ENCODE results near the gene FCHO1. TPM values are rescaled to one million over a fixed set of nuclear protein-coding genes. Genes with fewer than 3 reads are reported as not detected.

FCHO1 gene
- total and polyA plus RNA-seq, 2 experiments from 2014 or later: 18.5 to 42.3 TPM

DNA sequence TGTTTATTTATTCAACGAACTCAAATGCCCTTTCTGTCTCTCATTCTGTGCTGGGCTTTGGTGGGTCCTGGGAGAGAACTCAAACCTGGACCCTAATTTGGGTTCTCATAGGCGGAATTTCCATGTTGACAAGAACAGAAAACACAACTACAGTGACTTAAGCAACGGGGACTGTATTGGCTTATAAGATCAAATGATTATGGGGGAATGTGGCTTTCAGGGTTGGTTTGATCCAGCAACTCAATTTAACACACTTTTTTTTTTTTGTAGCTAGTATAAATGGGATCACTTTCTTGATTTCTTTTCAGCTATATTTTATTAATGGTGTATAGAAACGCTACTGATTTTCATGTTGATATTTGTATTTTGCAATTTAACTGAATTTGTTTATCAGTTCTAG, 9.9 kb downstream of the FCHO1 start:
- TF ChIP-seq CREB1 (CRISPR knock-in tag; IDR thresholded peaks at IDR 0.05; ENCODE audit: low read depth): no peak
- no peak for TF ChIP-seq JUNB (IDR thresholded peaks at IDR 0.05; ENCODE audit: unreplicated experiment)
- no peak for TF ChIP-seq ZNF331 (CRISPR knock-in tag; IDR thresholded peaks at IDR 0.05; ENCODE audit: low read depth)
- TF ChIP-seq, protein P1, sequence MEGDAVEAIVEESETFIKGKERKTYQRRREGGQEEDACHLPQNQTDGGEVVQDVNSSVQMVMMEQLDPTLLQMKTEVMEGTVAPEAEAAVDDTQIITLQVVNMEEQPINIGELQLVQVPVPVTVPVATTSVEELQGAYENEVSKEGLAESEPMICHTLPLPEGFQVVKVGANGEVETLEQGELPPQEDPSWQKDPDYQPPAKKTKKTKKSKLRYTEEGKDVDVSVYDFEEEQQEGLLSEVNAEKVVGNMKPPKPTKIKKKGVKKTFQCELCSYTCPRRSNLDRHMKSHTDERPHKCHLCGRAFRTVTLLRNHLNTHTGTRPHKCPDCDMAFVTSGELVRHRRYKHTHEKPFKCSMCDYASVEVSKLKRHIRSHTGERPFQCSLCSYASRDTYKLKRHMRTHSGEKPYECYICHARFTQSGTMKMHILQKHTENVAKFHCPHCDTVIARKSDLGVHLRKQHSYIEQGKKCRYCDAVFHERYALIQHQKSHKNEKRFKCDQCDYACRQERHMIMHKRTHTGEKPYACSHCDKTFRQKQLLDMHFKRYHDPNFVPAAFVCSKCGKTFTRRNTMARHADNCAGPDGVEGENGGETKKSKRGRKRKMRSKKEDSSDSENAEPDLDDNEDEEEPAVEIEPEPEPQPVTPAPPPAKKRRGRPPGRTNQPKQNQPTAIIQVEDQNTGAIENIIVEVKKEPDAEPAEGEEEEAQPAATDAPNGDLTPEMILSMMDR (conservative IDR thresholded peaks at IDR 0.05; ENCODE audit: low read depth in 2 of 2): no peak
- no peak for TF ChIP-seq ETS1 (IDR thresholded peaks at IDR 0.05)
- TF ChIP-seq EZH2 (IDR thresholded peaks at IDR 0.05; ENCODE audit: low read depth, unreplicated experiment): no peak
- TF ChIP-seq ZNF114 (CRISPR knock-in tag; IDR thresholded peaks at IDR 0.05): no peak
- TF ChIP-seq, protein P2, sequence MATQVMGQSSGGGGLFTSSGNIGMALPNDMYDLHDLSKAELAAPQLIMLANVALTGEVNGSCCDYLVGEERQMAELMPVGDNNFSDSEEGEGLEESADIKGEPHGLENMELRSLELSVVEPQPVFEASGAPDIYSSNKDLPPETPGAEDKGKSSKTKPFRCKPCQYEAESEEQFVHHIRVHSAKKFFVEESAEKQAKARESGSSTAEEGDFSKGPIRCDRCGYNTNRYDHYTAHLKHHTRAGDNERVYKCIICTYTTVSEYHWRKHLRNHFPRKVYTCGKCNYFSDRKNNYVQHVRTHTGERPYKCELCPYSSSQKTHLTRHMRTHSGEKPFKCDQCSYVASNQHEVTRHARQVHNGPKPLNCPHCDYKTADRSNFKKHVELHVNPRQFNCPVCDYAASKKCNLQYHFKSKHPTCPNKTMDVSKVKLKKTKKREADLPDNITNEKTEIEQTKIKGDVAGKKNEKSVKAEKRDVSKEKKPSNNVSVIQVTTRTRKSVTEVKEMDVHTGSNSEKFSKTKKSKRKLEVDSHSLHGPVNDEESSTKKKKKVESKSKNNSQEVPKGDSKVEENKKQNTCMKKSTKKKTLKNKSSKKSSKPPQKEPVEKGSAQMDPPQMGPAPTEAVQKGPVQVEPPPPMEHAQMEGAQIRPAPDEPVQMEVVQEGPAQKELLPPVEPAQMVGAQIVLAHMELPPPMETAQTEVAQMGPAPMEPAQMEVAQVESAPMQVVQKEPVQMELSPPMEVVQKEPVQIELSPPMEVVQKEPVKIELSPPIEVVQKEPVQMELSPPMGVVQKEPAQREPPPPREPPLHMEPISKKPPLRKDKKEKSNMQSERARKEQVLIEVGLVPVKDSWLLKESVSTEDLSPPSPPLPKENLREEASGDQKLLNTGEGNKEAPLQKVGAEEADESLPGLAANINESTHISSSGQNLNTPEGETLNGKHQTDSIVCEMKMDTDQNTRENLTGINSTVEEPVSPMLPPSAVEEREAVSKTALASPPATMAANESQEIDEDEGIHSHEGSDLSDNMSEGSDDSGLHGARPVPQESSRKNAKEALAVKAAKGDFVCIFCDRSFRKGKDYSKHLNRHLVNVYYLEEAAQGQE (IDR thresholded peaks at IDR 0.05; ENCODE audit: unreplicated experiment): no peak
- no peak for TF ChIP-seq STAT1 (IDR thresholded peaks at IDR 0.05; ENCODE audit: unreplicated experiment)
- no peak for TF ChIP-seq EZH2phosphoT487 (IDR thresholded peaks at IDR 0.05; ENCODE audit: unreplicated experiment)
- no peak for TF ChIP-seq POLR2AphosphoS5 (IDR thresholded peaks at IDR 0.05; ENCODE audit: low read depth)
- TF ChIP-seq, protein P3, sequence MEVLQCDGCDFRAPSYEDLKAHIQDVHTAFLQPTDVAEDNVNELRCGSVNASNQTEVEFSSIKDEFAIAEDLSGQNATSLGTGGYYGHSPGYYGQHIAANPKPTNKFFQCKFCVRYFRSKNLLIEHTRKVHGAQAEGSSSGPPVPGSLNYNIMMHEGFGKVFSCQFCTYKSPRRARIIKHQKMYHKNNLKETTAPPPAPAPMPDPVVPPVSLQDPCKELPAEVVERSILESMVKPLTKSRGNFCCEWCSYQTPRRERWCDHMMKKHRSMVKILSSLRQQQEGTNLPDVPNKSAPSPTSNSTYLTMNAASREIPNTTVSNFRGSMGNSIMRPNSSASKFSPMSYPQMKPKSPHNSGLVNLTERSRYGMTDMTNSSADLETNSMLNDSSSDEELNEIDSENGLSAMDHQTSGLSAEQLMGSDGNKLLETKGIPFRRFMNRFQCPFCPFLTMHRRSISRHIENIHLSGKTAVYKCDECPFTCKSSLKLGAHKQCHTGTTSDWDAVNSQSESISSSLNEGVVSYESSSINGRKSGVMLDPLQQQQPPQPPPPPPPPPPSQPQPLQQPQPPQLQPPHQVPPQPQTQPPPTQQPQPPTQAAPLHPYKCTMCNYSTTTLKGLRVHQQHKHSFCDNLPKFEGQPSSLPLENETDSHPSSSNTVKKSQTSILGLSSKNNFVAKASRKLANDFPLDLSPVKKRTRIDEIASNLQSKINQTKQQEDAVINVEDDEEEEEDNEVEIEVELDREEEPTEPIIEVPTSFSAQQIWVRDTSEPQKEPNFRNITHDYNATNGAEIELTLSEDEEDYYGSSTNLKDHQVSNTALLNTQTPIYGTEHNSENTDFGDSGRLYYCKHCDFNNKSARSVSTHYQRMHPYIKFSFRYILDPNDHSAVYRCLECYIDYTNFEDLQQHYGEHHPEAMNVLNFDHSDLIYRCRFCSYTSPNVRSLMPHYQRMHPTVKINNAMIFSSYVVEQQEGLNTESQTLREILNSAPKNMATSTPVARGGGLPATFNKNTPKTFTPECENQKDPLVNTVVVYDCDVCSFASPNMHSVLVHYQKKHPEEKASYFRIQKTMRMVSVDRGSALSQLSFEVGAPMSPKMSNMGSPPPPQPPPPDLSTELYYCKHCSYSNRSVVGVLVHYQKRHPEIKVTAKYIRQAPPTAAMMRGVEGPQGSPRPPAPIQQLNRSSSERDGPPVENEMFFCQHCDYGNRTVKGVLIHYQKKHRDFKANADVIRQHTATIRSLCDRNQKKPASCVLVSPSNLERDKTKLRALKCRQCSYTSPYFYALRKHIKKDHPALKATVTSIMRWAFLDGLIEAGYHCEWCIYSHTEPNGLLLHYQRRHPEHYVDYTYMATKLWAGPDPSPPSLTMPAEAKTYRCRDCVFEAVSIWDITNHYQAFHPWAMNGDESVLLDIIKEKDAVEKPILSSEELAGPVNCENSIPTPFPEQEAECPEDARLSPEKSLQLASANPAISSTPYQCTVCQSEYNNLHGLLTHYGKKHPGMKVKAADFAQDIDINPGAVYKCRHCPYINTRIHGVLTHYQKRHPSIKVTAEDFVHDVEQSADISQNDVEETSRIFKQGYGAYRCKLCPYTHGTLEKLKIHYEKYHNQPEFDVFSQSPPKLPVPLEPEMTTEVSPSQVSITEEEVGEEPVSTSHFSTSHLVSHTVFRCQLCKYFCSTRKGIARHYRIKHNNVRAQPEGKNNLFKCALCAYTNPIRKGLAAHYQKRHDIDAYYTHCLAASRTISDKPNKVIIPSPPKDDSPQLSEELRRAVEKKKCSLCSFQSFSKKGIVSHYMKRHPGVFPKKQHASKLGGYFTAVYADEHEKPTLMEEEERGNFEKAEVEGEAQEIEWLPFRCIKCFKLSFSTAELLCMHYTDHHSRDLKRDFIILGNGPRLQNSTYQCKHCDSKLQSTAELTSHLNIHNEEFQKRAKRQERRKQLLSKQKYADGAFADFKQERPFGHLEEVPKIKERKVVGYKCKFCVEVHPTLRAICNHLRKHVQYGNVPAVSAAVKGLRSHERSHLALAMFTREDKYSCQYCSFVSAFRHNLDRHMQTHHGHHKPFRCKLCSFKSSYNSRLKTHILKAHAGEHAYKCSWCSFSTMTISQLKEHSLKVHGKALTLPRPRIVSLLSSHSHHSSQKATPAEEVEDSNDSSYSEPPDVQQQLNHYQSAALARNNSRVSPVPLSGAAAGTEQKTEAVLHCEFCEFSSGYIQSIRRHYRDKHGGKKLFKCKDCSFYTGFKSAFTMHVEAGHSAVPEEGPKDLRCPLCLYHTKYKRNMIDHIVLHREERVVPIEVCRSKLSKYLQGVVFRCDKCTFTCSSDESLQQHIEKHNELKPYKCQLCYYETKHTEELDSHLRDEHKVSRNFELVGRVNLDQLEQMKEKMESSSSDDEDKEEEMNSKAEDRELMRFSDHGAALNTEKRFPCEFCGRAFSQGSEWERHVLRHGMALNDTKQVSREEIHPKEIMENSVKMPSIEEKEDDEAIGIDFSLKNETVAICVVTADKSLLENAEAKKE (CRISPR knock-in tag; IDR thresholded peaks at IDR 0.05): no peak
- no peak for TF ChIP-seq NANOG (IDR thresholded peaks at IDR 0.05; ENCODE audit: borderline replicate concordance)
- Histone ChIP-seq H2AFZ (no peak overlapping the region), H3K4me3 (no peak overlapping the region), H3K9me2 (ENCODE audit: insufficient read depth) (no peaks in the 10 kb centered on the region), H3F3A (replicated peaks; ENCODE audit: low read depth) (0 out of 2 replicates have a peak, but pooled peaks cover 4% of the 10 kb centered on the region), H3K36me3 (ENCODE audit: insufficient read depth) (no peaks in the 10 kb centered on the region), H3K27ac (ENCODE audit: low read depth) (no peak overlapping the region), H3K4me1 (ENCODE audit: insufficient read depth) (no peaks in the 10 kb centered on the region), H3K4me2 (no peak overlapping the region), H3K79me2 (replicated peaks; ENCODE audit: insufficient read depth) (no peaks in the 10 kb centered on the region), H4K20me1 (replicated peaks; ENCODE audit: insufficient read depth) (no peaks in the 10 kb centered on the region), H3K27me3 (ENCODE audit: insufficient read depth) (no peaks in the 10 kb centered on the region)
- ATAC-seq: no peak
- Mint-ChIP-seq H3K4me1 (peaks cover 5% of the 10 kb centered on the region; the same call in 2 of the 3 replicates), H3K9me3 (no peaks in the 10 kb centered on the region; the same call in 2 of the 3 replicates), H3K4me3 (no peak overlapping the region), H3K36me3 (ENCODE audit: low read depth) (peaks cover 3% of the 10 kb centered on the region; the same call in 1 of the 3 replicates), H3K27ac (no peak overlapping the region), H3K27me3 (ENCODE audit: insufficient read depth, low read depth, poor library complexity) (peaks cover 8% of the 10 kb centered on the region)
- DNase-seq (ENCODE audit: low spot score): no peak

Data from GM23338 (cell line).